GM21737 (cell line): ENCODE measurements around the gene PDILT.

Experiments used
- ATAC-seq: cut with Tn5 transposase; IDR thresholded peaks from one replicate; pipeline ENCODE4 v1.9.1; 2021; ENCODE audit warnings: mild to moderate bottlenecking, moderate library complexity; ENCODE audit not compliant: unreplicated experiment

Gene PDILT

GRCh38 chr16:20409398-20410120 lies 5.0 kb upstream of the PDILT start, which contains the start of gene ACSM5:
Gene ACSM5, plus strand, starts transcription at chr16:20409534. Its CDS starts 1,951 bp downstream, at chr16:20411485.
- no peak for ATAC-seq

GRCh38 chr16:20402651-20403050 lies 1.9 kb downstream of the PDILT start:
- no peak for ATAC-seq

- ATAC-seq = no peak
Observed at GRCh38 chr16:20401475-20402016, 3.0 kb downstream of the PDILT start.

- ATAC-seq = no peak
Observed at GRCh38 chr16:20401066-20401465, 3.5 kb downstream of the PDILT start.

- ATAC-seq = no peak
Observed at GRCh38 chr16:20399185-20399584, 5.4 kb downstream of the PDILT start.

- ATAC-seq = no peak
Observed at GRCh38 chr16:20398603-20399002, 5.9 kb downstream of the PDILT start.

GRCh38 chr16:20397468-20398074 lies 7.0 kb downstream of the PDILT start:
- no peak for ATAC-seq

- no peak for ATAC-seq
Observed at GRCh38 chr16:20396846-20397467, 7.6 kb downstream of the PDILT start.

- no peak for ATAC-seq
Observed at GRCh38 chr16:20395946-20396345, 8.6 kb downstream of the PDILT start.

GRCh38 chr16:20393801-20394577 lies 10.5 kb downstream of the PDILT start:
- ATAC-seq = no peak

GRCh38 chr16:20391045-20391444 lies 13.5 kb downstream of the PDILT start:
- no peak for ATAC-seq

- ATAC-seq = no peak
Observed at GRCh38 chr16:20388854-20389253, 15.7 kb downstream of the PDILT start.

- no peak for ATAC-seq
Observed at GRCh38 chr16:20387978-20388377, 16.6 kb downstream of the PDILT start.

- ATAC-seq = no peak
Observed at GRCh38 chr16:20385844-20386832, 18.4 kb downstream of the PDILT start.

- ATAC-seq = no peak
Observed at GRCh38 chr16:20383106-20384029, 21.2 kb downstream of the PDILT start.

- no peak for ATAC-seq
Observed at GRCh38 chr16:20382202-20382948, 22.2 kb downstream of the PDILT start.

- ATAC-seq = no peak
Observed at GRCh38 chr16:20380782-20381181, 23.8 kb downstream of the PDILT start.

- no peak for ATAC-seq
Observed at GRCh38 chr16:20377181-20377580, 27.4 kb downstream of the PDILT start.
